ENCODE measurements around the gene ITGA7.

The ITGA7 gene

DNA sequence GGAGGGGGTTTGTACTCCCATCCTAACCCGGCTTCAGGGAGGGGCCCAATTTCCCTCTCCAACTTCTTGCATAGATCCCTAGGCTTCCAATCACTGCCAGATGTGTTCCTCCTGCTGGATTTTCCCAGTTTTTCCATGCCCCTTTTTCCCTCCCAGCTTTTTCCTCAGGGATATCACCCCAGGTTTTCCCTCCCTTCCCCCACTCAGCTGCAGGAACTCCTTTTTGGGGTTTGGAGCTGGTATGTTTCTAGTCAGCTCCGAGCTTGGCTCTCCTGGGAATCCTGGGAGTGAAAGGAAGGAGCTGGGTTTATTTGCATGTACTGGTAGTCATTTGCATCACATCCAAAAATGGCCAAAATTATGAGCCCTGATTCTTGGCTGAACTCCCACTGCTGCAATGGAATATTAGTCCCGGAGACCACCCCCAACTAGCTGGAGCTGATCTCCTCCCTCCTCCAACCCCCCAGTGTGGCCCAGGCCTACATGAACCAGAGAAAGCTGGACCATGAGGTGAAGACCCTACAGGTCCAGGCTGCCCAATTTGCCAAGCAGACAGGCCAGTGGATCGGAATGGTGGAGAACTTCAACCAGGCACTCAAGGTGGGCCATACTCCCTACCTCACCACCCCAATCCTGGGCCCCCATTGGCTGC, 11.0 kb upstream of the ITGA7 start:
- DNase-seq (ENCODE audit: low read depth in 2 of 2): no peak

DNA sequence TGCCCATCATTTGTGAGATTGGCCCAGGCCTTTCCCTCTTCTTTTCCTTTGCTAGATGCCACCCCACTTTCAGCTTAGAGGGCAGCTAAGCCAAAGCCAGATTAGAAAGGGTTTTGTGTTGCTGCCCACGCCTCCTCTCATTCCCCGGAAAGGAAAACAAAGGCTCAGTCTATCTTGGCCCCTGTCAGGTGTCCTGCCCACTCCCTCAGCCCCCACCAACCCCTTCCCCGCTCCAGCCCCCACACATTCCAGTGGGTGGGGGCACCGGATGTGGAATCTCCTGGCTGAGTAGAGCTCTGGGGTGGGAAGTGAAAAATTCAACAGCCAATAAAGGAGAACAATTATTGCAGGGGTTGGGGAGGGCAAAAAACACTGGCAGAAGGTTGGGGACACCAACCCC, 10.3 kb upstream of the ITGA7 start:
- DNase-seq (ENCODE audit: low read depth in 2 of 2): no peak

DNA sequence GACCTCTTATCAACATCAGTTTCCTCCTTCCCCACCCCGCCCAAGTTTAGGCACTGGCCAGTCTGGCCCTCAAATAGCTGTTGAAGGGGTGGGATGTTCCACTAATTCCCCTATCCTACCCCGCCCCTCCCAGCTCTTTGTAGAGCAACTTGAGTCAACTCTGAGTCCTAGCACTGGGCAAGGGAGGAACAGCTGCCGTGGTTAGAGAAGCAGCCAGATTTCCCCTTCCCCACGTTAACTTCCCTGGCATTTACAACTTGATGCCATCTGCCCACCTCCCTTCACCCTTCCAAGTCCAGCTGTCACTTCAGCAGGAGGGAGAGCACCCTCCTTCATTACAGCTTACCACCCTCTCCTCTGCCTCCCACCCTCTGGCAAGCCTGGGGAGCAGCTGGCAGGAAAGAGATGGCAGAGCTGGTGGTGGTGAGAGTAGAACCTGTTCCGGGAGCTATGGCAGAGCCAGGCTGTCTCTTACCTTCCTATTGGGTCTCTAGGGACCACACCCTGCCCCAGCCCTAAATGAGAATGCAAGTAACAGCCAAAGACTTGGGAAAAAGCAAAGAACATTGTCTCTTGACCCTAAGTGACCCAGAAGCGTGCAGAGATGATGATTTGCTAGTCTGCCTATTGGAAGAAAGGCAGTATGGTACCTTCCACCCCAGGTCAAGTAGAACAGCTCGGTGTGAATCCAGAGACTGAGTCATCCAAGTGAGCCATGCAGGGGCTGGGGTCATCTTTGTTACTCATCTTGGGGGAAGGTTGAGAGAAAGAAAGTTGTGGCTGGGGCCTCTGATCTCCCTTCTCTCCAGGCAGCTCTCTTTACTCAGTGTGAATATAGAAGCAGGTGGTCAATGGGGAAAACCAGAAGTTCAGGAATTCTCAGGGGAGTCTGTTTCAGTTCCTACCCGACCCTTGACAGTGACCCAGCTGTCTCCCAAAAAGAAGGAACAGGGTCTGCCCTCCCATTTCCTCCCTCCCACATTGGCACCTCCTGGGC, 9.6 kb upstream of the ITGA7 start:
- DNase-seq (ENCODE audit: low read depth in 2 of 2): no peak

- no peak for DNase-seq (ENCODE audit: low read depth in 2 of 2)
Measured at GRCh38 chr12:55716582-55716957, 8.9 kb upstream of the ITGA7 start.

GRCh38 chr12:55715833-55716581, 8.3 kb upstream of the ITGA7 start, which contains the start of gene BLOC1S1:
Gene BLOC1S1 (plus strand): TSS chr12:55716046. CDS start chr12:55716052, 6 bp downstream.
- peak; percentile 81 to 85 for DNase-seq (ENCODE audit: low read depth in 2 of 2)

DNA sequence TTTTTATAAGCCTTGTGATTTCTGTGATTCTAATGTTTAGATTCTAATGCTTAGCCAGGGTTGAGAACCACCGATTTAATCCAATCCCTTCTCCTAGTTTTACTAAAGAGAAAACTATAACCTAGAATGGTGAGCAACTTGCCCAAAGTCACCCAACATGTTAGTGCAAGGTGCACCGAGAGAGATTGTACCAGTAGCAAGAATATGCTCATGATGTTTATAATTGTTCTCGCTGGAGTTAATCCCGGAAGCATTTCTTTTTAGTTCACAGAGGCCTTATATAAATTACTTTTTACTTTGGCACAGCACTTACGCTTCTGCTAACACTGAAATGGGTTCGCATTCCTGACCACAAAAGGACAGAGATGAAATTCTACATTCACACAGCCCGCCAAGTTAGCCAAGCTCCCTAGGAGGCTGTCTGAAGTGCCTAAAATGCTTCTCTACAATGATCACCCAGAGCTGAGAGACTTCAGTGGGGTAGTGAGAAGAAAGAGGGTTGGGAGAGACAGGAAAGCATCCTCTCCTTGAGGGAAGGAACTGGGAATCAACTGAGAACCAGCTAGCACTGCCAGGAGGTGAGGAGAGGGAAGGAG, 7.6 kb upstream of the ITGA7 start:
- DNase-seq (ENCODE audit: low read depth in 2 of 2): no peak

DNA sequence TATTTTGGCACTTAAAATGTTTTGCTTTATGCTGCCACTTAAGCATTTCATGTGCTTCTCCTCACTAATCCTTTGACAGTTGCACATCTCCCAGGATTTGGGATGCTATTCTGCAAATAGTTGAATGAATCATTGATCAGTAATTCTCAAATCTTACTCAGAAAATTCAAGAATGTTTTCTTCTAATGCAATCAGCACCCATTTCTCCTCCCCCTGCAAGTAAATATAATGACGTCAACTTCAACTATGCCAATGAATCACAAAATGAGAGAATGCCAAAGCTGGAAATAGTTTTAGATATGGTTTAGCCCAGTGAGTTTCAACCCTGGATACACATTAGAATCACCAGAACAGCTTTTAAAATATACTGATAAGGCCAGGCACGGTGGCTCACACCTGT, 6.0 kb upstream of the ITGA7 start:
- DNase-seq (ENCODE audit: low read depth in 2 of 2): no peak

DNA sequence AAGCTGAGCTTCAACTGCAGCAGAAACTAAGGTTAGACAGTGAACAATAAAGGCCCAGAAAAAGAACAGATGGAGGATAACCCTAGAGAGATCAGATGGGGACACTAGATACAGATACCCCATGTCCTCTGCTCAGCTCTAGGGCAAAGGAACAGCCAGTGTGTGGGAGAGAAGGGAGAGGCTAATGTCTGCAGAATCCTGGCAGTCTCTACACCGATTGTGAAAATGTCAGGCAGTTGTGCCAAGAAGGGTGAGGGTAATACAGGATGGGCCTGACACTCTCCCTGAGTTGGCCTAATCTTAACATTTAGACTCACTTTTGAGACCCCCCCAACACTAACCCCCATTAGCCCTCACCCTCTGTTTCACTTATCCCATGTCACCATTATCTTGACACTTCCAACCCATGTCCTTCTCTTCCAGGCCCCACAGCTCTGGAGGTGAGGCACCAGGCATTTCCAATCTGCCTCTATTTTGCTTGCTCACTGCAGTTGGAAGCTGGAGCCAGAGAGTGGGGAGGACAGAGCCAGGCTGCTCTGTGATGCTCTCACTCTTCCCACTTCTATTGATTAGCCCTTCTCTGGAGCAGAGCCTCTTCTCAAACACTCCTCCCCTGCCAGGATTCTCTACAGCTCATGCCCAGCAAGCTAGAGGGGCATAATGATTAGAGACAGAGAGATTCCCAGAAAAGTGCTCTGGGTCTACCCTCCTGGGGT, 5.2 kb upstream of the ITGA7 start:
- no peak for DNase-seq (ENCODE audit: low read depth in 2 of 2)

DNA sequence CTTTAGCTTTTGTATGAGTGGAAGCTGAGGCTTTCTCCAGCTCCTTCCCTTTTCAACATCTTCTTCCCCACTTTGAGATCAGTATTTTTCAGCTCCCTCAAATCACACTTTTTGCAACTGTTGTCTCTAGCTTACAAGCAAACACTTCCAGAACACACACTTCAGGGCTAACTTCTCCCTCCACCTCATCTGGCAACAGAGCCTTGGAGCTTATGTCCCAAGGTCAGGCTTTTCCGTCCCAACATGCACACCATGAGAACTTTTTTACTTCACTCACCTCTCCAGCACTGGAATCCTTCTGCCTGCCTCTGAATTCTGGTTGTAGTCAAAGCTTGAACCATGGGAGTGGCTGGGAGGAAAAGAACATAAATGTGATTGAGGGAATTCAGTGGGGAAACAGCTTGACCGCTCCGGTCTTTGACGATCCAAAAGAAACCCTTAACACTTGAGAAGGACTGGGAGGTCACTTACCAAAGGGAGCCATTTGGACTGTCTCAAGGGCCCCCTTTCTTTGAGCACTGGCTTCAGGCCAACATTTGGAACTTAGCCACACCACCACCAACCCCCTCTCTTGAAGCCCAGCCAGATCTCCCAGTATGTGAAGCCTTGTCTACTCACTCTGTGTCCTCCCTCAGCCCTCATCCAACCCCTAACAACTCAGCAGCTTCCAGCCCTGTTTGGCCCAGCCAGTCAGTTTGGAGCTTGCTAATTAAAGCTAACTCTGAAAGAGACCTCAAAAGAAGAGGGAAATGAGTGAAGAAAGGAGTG, 4.3 kb upstream of the ITGA7 start:
- no peak for DNase-seq (ENCODE audit: low read depth in 2 of 2)

GRCh38 chr12:55708695-55709233, 1.1 kb upstream of the ITGA7 start:
- DNase-seq (ENCODE audit: low read depth in 2 of 2): no peak

DNA sequence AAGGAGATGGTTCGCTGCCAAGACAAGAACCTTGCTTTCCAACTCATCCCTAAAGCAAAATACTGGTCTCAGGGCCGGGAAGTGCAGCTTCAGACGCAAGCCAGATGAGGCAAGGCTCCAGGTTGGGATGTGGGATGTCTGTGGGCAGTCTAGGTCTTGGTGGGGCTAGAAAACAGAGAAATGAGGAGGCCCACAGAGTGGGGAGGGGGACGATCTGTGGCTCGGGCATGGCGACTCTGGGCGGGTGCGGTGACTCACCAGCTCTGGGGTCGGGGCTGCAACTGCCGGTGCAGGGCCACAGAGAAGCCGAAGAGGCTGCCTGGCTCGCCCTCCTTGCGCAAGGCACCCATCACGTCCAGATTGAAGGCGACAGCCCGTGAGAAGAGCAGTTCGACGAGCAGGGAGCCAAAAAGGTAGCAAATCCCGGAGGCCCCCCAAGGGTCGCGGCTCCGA, 459 bp downstream of the ITGA7 start:
- no peak for DNase-seq (ENCODE audit: low read depth in 2 of 2)

GRCh38 chr12:55706568-55707218, 1.0 kb downstream of the ITGA7 start:
- no peak for DNase-seq (ENCODE audit: low read depth in 2 of 2)

- DNase-seq (ENCODE audit: low read depth in 2 of 2): no peak
Measured at GRCh38 chr12:55705782-55706402, 1.8 kb downstream of the ITGA7 start.

- no peak for DNase-seq (ENCODE audit: low read depth in 2 of 2)
Measured at GRCh38 chr12:55704824-55705718, 2.6 kb downstream of the ITGA7 start.

DNA sequence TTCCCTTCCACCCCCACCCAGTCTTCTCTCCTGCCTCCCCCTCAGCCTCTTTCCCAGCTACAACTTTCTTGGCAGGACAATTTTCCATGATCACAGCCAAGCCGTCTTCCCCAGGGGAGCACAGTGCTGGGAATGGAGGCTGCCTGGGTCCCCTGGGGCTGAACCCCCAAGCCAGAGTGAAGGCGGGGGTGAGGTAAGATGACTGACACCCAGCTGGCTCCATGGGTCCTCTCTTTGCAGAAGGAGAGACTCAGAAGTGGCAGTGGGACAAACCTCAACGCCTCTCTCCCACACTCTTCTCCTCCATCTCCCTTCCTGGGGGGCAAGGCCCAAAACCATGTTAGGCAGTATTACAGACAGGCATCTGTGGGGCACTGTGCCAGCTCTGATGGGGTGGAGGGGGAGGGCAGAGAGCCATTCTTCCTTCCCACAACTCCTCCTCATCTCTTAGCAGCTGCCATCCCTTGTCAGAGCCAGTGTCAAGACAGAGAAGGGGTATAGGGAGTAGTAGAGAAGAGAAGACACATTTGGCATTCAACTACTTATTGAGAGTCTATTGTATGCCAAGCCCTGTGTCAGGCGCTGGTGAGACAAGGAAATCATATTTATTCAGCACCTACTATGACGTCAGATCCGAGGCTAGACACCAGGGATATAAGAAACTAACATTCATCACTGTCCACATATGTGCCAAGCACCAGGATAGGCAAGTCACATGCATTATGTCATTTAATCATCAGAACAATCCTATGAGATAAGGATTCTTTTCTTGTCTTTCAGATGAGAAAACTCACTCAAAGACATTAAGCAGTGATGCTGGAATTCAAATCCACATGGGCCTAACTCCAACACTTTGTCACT, 3.6 kb downstream of the ITGA7 start:
- DNase-seq (ENCODE audit: low read depth in 2 of 2): no peak

- DNase-seq (ENCODE audit: low read depth in 2 of 2): no peak
Measured at GRCh38 chr12:55703288-55703687, 4.4 kb downstream of the ITGA7 start.

GRCh38 chr12:55702861-55703260, 4.8 kb downstream of the ITGA7 start:
- no peak for DNase-seq (ENCODE audit: low read depth in 2 of 2)
